A549 treated with DMSO at 1 μM for 4 hours (cell line): ENCODE measurements around the gene KRAS. TPM values are rescaled to one million over a fixed set of nuclear protein-coding genes. Genes with fewer than 3 reads are reported as not detected.

Experiments
- total RNA-seq: library from RNA; stranded (reverse); fragments of 200-300 nt; extraction: Qiagen RNA extraction; gene quantifications from 5 replicates; pipeline ENCODE4 v1.2.3, GENCODE V29; 2022; ENCODE audit warnings: low read depth

KRAS gene
- total RNA-seq: 10.6 to 18.7 TPM (median 16.3 TPM) in 5 replicates

DNA sequence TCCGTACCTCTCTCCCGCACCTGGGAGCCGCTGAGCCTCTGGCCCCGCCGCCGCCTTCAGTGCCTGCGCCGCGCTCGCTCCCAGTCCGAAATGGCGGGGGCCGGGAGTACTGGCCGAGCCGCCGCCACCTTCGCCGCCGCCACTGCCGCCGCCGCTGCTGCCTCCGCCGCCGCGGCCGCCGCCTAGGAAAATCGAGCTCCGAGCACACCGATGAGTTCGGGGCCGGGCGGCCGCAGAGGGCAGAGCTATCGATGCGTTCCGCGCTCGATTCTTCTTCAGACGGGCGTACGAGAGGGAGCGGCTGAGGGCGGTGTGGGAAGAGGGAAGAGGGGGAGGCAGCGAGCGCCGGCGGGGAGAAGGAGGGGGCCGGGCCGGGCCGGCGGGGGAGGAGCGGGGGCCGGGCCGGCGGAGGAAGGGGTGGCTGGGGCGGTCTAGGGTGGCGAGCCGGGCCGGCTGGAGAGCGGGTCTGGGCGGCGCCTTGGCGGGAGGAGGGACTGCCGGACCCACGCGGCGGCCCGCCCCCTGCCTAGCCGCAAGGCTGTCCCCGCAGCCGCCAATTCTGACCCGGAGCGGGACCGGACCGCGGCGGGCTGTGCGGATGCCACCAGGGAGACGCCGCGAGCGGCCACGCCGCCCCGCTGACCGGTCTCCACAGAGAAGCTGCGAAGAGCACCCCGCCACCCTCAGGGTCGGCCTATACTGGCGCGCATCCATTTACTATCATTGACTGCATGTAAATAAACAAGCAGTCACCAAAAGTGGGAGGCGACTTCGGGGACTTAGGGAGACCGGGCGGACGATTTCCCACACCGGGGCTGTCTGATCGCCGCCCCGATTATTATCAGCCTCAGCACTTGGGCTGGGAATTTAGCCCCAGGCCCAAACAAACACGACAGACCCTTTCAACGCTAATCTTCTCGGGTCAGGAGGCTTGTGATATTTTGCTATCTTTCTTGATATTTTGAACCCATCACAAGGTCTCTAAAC lies at the start of gene KRAS:
Gene KRAS (minus strand): TSS at position 186 of the 987 bp plus-strand sequence.

DNA sequence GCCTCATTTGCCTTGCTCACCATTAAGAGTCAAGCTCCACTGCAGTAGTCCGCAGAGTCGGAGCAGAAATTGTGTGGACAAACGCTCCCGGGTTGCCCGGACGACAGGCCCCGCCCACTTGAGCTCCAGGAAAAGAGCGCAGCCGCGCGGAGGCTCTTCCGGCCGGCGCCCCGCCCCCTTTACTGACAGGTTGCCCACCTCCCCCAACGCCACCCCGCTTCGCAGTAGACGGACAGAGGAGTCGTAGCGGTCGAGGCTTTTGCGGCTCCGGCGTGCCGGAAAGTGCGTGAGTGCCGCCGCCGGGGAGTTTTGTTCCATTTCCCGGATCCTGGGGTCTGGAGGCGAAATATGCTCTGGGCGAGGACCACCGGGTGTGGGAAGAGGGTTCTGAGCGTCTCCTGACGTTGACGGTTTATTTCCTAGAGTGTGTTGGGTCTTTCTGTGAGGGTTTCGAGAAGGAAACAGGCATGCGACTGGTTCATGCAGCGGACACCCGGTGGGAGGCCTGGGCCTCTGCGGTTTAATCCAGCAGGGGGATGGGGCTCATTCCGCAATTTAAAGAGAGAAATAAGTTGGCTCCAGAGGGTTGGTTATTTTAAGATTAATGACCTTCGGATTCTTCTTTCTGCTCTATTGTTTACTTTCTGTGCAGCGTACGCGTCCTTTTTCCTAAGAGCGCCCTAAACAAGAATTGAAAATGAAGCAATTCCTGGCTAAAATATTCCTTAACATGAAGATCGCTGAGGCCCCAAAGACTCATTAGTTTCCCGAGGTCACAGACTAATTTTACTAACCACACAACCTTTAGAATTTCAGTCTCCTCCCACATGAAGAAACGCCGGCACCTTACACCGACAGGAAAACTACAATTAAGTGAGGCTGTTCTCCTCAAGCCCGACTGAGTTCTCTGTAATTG lies 55.4 kb downstream of the KRAS start, which contains the start of the genes DNAI7 and ETFRF1:
Gene DNAI7 (minus strand): TSS at position 105 of the 916 bp plus-strand sequence. CDS start 82 bp downstream, at position 23.
Gene ETFRF1 (plus strand): TSS at position 182 of the 916 bp plus-strand sequence. CDS start 8,720 bp downstream, outside the sequence.

Other genes with a start within 250 kb of the KRAS start
- gene DNAI7, start 55.8 kb downstream of the KRAS start, total RNA-seq: 0.09 to 0.46 TPM (median 0.20 TPM) in 5 replicates
- 9.3 to 10.3 TPM (median 10.2 TPM) in 5 replicates for gene ETFRF1, start 55.7 kb downstream of the KRAS start, total RNA-seq